ENCODE measurements around the gene CARHSP1. TPM values are rescaled to one million over a fixed set of nuclear protein-coding genes. Genes with fewer than 3 reads are reported as not detected.

CARHSP1 gene
- total and polyA plus RNA-seq, 9 of the 15 experiments (the other 6 are each of a cell fraction or from before 2014, with no cell fraction given) = 5.8 to 114 (median 41.1) TPM

- no peak for FAIRE-seq
Observed at GRCh38 chr16:8851761-8852403, 16.9 kb downstream of the CARHSP1 start.

DNA sequence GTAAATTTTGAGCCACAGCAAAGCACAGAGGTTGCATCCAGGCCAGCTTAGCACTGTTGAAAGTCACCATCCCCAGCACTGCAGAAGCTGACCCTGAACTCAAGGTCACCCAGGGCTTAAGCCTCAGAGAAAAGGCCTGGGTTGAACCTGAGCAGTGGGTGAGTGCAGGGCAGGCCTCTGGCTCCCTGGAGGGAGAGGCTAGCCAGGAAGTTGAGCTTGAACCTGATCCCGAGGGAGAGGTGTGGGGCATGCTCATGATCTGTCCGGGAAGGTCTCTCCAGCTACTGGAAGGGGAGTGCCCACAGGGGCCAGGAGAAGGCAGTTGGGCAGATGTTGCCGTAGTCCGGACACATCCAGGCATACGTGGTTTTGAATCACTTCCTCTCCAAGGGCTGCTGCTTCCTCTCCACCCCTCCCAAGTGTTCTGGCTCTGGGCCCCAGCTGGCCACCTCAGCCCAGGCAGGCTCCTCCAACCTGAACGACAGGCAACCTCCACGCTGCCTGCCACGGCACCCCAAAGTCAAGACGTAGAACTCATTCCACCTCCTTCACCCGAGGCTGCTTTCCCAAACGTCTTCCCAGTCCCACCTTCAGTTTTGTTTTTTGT lies 18.4 kb downstream of the CARHSP1 start:
- H3K4me2 ChIP-seq (ENCODE audit: insufficient read depth, low read length) = no peak overlapping the region
- no peak for TF ChIP-seq TFAP4 (CRISPR knock-in tag; IDR thresholded peaks at IDR 0.05; ENCODE audit: borderline replicate concordance)
- TF ChIP-seq ZNF586 (CRISPR knock-in tag; conservative IDR thresholded peaks at IDR 0.05) = no peak
- TF ChIP-seq C11orf30 (IDR thresholded peaks at IDR 0.05; ENCODE audit: low read depth) = no peak
- TF ChIP-seq PML (IDR thresholded peaks at IDR 0.05; ENCODE audit: low read length) = peak; percentile 2; the same call in 1 of the 2 replicates
- no peak for TF ChIP-seq ZNF444 (CRISPR knock-in tag; IDR thresholded peaks at IDR 0.05)
- TF ChIP-seq POLR2G (IDR thresholded peaks at IDR 0.05; ENCODE audit: low read depth, low read length) = peak; percentile 62
- TF ChIP-seq POLR2A (conservative IDR thresholded peaks at IDR 0.05) = peak; percentile 38; the same call in 1 of the 2 replicates
- peak; percentile 58; the same call in 1 of the 2 replicates for TF ChIP-seq ESRRA (IDR thresholded peaks at IDR 0.05; ENCODE audit: borderline replicate concordance, low read depth)
- TF ChIP-seq EGR1 (conservative IDR thresholded peaks at IDR 0.05) = no peak
- TF ChIP-seq KLF10 (CRISPR knock-in tag; IDR thresholded peaks at IDR 0.05) = no peak
- peak; percentile 78 for TF ChIP-seq RBM22 (IDR thresholded peaks at IDR 0.05; ENCODE audit: low read depth, low read length, poor library complexity, severe bottlenecking)
- TF ChIP-seq SRSF7 (optimal IDR thresholded peaks at IDR 0.05; ENCODE audit: low read depth, low read length) = no peak
- TF ChIP-seq RFX1 (IDR thresholded peaks at IDR 0.05) = no peak

More at GRCh38 chr16:8851761-8852403, 16.9 kb downstream of the CARHSP1 start:
- DNase-seq (ENCODE audit: extremely low read depth in 1 of 4, low spot score in 3 of 4) (no peak), ATAC-seq (no peak)
- H2AFZ ChIP-seq (ENCODE audit: low read depth, low read length) = no peak overlapping the region
- no peak overlapping the region for H3K27ac ChIP-seq (ENCODE audit: extremely low read depth, low read depth, low read length)
- in situ Hi-C loops (cut with MboI) (no loop called here), intact Hi-C loops (cut with micrococcal nuclease) (no loop called here)
- H3K27me3 ChIP-seq (ENCODE audit: control insufficient read depth in 2 of 2, insufficient read depth in 2 of 2, low read length in 2 of 2) = no peaks in the 10 kb centered on the region
- peaks cover 0 to 4% of the 10 kb centered on the region in 2 experiments; a peak in 1 of 5 replicates for H3K4me1 ChIP-seq (replicated peaks in 1 of 2; ENCODE audit: control insufficient read depth in 2 of 2, insufficient read depth in 2 of 2, low read length in 2 of 2)
- TF ChIP-seq ZNF668 (CRISPR knock-in tag; IDR thresholded peaks at IDR 0.05) (no peak), POLR2A (conservative IDR thresholded peaks at IDR 0.05) (0 out of 2 replicates have a peak, but pooled peaks have one; percentile 12), POLR2AphosphoS5 (IDR thresholded peaks at IDR 0.05; ENCODE audit: control insufficient read depth, insufficient read depth, low read depth, low read length) (0 out of 2 replicates have a peak, but pooled peaks have one; percentile 15), POLR2G (IDR thresholded peaks at IDR 0.05; ENCODE audit: low read depth, low read length) (0 out of 2 replicates have a peak, but pooled peaks have one; percentile 10), ZC3H8 (IDR thresholded peaks at IDR 0.05) (no peak)
- ChIA-PET CTCF (ENCODE audit: low intra/inter-chr PET ratio) (no interaction called here), POLR2A (interaction anchor here (0.7 to 2.6 kb wide), 7 partner anchors 9 to 640 kb away, joined by 3 to 9 read pairs (median 4); partner anchors contain the start of genes CARHSP1, PMM2 and TMEM186)
- H3K4me2 ChIP-seq (ENCODE audit: insufficient read depth, low read length) = no peak overlapping the region
- H3K9me1 ChIP-seq (ENCODE audit: control insufficient read depth, insufficient read depth, low read length) = no peaks in the 10 kb centered on the region
- H4K20me1 ChIP-seq (replicated peaks; ENCODE audit: control insufficient read depth, insufficient read depth, low read length) = no peaks in the 10 kb centered on the region
- no peaks in the 10 kb centered on the region for H3K9me3 ChIP-seq (replicated peaks; ENCODE audit: control insufficient read depth, insufficient read depth, low read depth, low read length)
- 94% methylated on average over 8 of the region's 8 CpGs for WGBS (ENCODE audit: insufficient coverage, low coverage, missing lambda C conversion rate)
- peaks cover 94% of the 10 kb centered on the region; the same call in 2 of the 3 replicates for H3K36me3 ChIP-seq (ENCODE audit: control insufficient read depth, insufficient read depth, low read length)
- BruUV-seq (replicated peaks) = no TSS peak
- no peaks in the 10 kb centered on the region for H3K79me2 ChIP-seq (ENCODE audit: control insufficient read depth, insufficient read depth, low read length)
- no peak overlapping the region for H3K9ac ChIP-seq (ENCODE audit: insufficient read depth in 1 of 2, low read depth in 2 of 2, low read length in 2 of 2)
- H3K4me3 ChIP-seq = no peak overlapping the region

More for the DNA sequence above, 18.4 kb downstream of the CARHSP1 start:
- peak; percentile 19 for ATAC-seq
- WGBS (ENCODE audit: insufficient coverage, low coverage, missing lambda C conversion rate) = 75% methylated on average over 9 of the region's 11 CpGs
- ChIA-PET CTCF (ENCODE audit: low intra/inter-chr PET ratio) (no interaction called here), POLR2A (interaction anchor here (0.6 to 2.6 kb wide), 6 partner anchors 9 to 296 kb away, joined by 3 to 9 read pairs (median 4); partner anchors contain the start of gene CARHSP1)
- Histone ChIP-seq H2AFZ (ENCODE audit: low read depth, low read length) (no peak overlapping the region), H3K36me3 (ENCODE audit: control insufficient read depth, insufficient read depth, low read length) (peaks cover 91% of the 10 kb centered on the region; the same call in 2 of the 3 replicates), H3K9me1 (ENCODE audit: control insufficient read depth, insufficient read depth, low read length) (no peaks in the 10 kb centered on the region), H3K79me2 (ENCODE audit: control insufficient read depth, insufficient read depth, low read length) (peaks cover under 1% of the 10 kb centered on the region; the same call in 1 of the 3 replicates), H3K4me1 (replicated peaks in 1 of 2; ENCODE audit: control insufficient read depth in 2 of 2, insufficient read depth in 2 of 2, low read length in 2 of 2) (peaks cover 0 to 4% of the 10 kb centered on the region in 2 experiments; a peak in 1 of 5 replicates), H3K4me3 (no peak overlapping the region), H3K9ac (ENCODE audit: insufficient read depth in 1 of 2, low read depth in 2 of 2, low read length in 2 of 2) (0 out of 4 replicates have a peak overlapping the region, but pooled peaks of 1 of the 2 experiments have one; percentile 21), H4K20me1 (replicated peaks; ENCODE audit: control insufficient read depth, insufficient read depth, low read length) (no peaks in the 10 kb centered on the region), H3K9me3 (replicated peaks; ENCODE audit: control insufficient read depth, insufficient read depth, low read depth, low read length) (no peaks in the 10 kb centered on the region), H3K27ac (ENCODE audit: extremely low read depth, low read depth, low read length) (no peak overlapping the region), H3K27me3 (ENCODE audit: control insufficient read depth in 2 of 2, insufficient read depth in 2 of 2, low read length in 2 of 2) (no peaks in the 10 kb centered on the region)
- in situ Hi-C loops (cut with MboI) = no loop called here
- DNase-seq (ENCODE audit: extremely low read depth in 1 of 4, low spot score in 3 of 4) = no peak
- no TSS peak for BruUV-seq (replicated peaks)
- intact Hi-C loops (cut with micrococcal nuclease) = no loop called here
- no peak for FAIRE-seq

All from K562 (cell line).